ENCODE results near the gene CIB4. TPM values are rescaled to one million over a fixed set of nuclear protein-coding genes. Genes with fewer than 3 reads are reported as not detected.

Gene CIB4
- total RNA-seq, 1 donor from 2014 or later: not detected

DNA sequence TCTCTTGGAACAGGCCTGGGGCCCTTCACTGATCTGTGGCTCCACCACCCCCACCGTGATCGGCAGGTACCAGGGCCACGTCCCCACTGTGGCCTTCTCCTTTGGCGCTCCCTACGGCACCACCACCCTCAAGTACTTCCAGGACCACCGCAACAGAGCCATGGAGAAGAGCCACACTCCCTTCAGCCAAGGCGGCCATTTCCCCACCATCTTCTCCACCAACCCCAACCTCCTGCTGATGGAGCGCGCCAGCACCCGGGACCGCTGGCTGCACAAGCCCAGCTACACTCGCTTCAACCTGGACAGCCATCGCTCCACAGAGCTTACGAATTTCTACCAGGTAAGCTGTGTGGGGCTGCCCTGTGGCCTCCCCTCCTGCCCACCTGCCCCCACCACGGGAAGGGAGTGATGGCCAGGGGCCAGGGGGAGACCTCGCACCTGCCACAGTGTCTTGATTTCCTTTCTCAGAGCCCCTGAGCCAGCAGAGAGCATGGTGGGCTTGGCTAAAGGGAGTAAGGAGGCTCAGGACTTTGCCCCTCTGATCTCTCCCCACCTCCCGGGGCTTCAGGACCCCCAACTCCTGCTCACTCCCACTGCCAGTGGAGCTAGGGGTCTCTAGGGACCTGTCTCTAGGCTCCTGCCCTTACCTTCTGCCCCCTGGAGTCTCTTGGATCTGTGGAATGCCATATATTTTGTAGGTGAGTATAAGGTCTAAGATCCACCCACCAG is 65.2 kb downstream of the CIB4 start:
- H3K36me3 Mint-ChIP-seq (ENCODE audit: low read depth): no peaks in the 10 kb centered on the region
- no peaks in the 10 kb centered on the region for H3K9me3 Mint-ChIP-seq
- no peak for DNase-seq (ENCODE audit: low read depth, low spot score)
- TF ChIP-seq, protein P1, sequence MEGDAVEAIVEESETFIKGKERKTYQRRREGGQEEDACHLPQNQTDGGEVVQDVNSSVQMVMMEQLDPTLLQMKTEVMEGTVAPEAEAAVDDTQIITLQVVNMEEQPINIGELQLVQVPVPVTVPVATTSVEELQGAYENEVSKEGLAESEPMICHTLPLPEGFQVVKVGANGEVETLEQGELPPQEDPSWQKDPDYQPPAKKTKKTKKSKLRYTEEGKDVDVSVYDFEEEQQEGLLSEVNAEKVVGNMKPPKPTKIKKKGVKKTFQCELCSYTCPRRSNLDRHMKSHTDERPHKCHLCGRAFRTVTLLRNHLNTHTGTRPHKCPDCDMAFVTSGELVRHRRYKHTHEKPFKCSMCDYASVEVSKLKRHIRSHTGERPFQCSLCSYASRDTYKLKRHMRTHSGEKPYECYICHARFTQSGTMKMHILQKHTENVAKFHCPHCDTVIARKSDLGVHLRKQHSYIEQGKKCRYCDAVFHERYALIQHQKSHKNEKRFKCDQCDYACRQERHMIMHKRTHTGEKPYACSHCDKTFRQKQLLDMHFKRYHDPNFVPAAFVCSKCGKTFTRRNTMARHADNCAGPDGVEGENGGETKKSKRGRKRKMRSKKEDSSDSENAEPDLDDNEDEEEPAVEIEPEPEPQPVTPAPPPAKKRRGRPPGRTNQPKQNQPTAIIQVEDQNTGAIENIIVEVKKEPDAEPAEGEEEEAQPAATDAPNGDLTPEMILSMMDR (conservative IDR thresholded peaks at IDR 0.05): no peak
- no peak overlapping the region for H3K4me3 Mint-ChIP-seq
- H3K27me3 Mint-ChIP-seq (ENCODE audit: low read depth): peaks cover 28% of the 10 kb centered on the region
- peak overlapping the region; percentile 89 for H3K27ac Mint-ChIP-seq (ENCODE audit: unreplicated experiment)
- H3K4me1 Mint-ChIP-seq: peaks cover 4% of the 10 kb centered on the region

DNA sequence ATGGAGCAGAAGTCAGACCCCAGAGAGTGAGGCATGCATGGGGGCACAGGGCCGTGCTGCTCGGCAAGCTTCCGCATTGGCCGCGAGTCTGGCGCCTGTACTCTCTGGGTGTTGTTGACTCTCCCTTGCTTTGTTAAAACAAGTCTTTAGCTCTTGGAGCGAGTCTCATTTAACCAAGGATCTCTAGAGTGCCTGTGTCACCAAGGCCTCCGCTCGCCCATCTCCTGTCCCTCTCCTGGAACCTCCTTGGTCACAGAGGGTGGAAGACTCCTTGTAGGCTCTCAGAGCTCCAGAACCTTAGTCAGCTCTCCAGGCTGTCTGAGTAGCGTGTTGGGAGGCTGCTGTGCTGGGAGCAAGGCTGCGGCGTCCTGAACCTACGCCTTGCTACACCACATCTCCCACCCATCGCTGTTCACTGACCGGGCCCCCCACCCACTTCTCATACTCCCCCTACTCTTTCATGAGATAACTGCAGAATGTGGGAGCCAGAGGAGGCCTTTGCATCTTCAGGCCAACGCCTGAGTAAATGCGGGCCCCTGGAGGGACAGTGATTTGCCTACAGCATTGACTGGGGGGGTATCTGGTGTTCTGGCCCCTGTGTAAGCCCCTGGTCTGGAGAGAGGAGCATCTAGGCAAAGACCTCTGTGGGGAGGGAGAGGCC is 66.1 kb downstream of the CIB4 start:
- no peak overlapping the region for H3K4me3 Mint-ChIP-seq
- H3K27me3 Mint-ChIP-seq (ENCODE audit: low read depth): peaks cover 32% of the 10 kb centered on the region
- no peak overlapping the region for H3K27ac Mint-ChIP-seq (ENCODE audit: unreplicated experiment)
- H3K36me3 Mint-ChIP-seq (ENCODE audit: low read depth): no peaks in the 10 kb centered on the region
- H3K9me3 Mint-ChIP-seq: no peaks in the 10 kb centered on the region
- peaks cover 4% of the 10 kb centered on the region for H3K4me1 Mint-ChIP-seq
- DNase-seq (ENCODE audit: low read depth, low spot score): no peak
- TF ChIP-seq, protein P1 (conservative IDR thresholded peaks at IDR 0.05): no peak

DNA sequence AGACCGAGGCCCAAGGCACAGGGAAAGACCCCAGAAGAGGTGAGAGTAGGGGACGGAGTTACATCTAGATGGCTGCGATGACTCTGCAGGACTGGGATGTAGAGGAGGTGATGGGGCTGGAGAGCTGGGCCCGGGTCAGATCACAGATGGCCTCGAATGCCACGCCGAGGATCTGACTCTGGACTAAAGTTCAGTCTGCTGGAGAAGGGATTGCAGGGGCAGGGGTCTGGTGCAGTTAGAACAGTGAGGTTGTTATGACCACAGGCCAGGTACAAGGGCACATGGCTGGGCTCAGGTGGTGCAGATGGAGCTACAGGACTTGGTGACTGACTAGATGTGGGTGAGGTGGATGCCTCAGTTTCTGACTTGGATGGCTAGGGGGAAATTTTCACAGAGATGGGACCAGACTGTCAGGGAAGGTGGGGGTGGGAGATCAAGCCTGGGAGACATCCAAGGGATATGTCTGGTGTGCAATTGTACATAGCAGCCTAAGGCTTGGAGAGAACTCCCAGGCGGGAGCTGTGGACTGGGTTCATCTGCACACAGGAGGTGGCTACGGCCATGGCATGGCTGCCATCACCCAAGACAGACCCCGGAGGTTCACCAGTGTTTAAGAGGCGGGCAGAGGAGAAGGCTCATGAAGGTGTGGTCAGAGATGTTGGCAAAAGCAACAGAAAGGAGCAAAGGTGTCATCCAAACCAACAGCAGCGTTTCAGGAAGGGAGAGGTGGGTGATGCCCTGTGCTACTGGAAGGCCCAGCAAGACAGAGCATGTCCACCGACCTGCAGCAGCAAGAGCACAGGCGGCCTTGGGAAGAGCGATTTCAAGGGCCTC is 66.9 kb downstream of the CIB4 start:
- H3K27ac Mint-ChIP-seq (ENCODE audit: unreplicated experiment): no peak overlapping the region
- no peak for DNase-seq (ENCODE audit: low read depth, low spot score)
- no peaks in the 10 kb centered on the region for H3K9me3 Mint-ChIP-seq
- H3K4me3 Mint-ChIP-seq: no peak overlapping the region
- TF ChIP-seq, protein P1 (conservative IDR thresholded peaks at IDR 0.05): no peak
- H3K27me3 Mint-ChIP-seq (ENCODE audit: low read depth): peaks cover 32% of the 10 kb centered on the region
- H3K36me3 Mint-ChIP-seq (ENCODE audit: low read depth): no peaks in the 10 kb centered on the region
- H3K4me1 Mint-ChIP-seq: peaks cover 4% of the 10 kb centered on the region

- Mint-ChIP-seq H3K27me3 (ENCODE audit: low read depth) (peaks cover 30% of the 10 kb centered on the region), H3K4me1 (peaks cover 4% of the 10 kb centered on the region), H3K36me3 (ENCODE audit: low read depth) (no peaks in the 10 kb centered on the region)
Observed at GRCh38 chr2:26573241-26573925, 67.8 kb downstream of the CIB4 start.

More at GRCh38 chr2:26573241-26573925, 67.8 kb downstream of the CIB4 start:
- no peak for DNase-seq (ENCODE audit: low read depth, low spot score)
- H3K9me3 Mint-ChIP-seq: no peaks in the 10 kb centered on the region
- no peak overlapping the region for H3K4me3 Mint-ChIP-seq
- no peak overlapping the region for H3K27ac Mint-ChIP-seq (ENCODE audit: unreplicated experiment)
- TF ChIP-seq, protein P1 (conservative IDR thresholded peaks at IDR 0.05): no peak

All from neural crest cell (in vitro differentiated cells).